ENCODE results near the gene CRB1. TPM values are rescaled to one million over a fixed set of nuclear protein-coding genes. Genes with fewer than 3 reads are reported as not detected.

Gene CRB1
- total and polyA plus RNA-seq, 2 of the 8 experiments (the other 6 are each of a cell fraction or from before 2014, with no cell fraction given), result 0.03 TPM; not detected in 1

DNA sequence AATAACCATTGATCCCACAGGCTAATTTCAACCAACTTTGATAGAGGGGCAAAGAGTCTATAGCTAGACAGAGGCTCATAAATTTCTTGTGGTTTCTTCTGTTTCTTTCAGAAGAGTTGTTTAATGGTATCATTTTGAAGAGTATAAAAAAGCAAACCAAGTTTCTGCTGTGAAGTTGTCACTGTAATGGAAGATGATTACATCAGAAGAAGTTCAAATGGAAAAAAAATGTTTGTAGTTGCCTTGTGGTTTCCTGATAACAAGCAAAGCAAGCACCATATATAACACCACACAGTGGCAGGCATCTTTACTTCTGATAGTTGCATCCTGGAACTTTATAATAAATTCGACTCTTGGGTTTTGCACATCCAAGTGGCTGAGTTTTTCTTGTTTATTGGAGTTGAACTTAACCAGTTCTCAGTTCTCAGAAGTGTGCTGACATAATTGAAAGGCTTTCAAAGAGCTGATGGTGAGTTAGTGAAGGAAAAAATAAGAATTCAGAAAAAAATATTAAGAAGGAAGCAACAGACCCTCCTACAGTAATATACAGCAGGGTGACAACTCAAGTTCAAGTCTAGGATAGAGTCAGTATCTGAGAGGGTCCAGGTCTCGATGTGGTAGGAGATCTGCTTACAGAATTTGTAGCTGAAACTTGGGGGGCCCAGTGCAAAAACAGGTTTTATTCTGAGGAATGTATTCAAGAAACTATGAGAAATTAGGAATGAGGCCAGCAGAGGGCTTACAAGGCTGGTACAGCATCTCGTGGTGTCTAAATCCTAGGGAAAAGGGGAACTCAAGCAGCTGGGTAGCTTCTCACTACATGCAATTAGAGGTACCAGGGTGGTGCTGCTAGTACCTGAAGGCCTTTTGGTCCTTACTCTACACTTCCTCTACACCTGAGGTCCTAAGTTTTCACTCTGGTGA is 123.5 kb downstream of the CRB1 start (continued):
- no peak for TF ChIP-seq SAP30 (IDR thresholded peaks at IDR 0.05; ENCODE audit: insufficient read depth, insufficient replicate concordance, low read length)
